Neural cell (in vitro differentiated cells): ENCODE measurements around the gene TMC1. TPM values are rescaled to one million over a fixed set of nuclear protein-coding genes. Genes with fewer than 3 reads are reported as not detected.

Experiments
- H2AFZ ChIP-seq: fragments of 200-600, 300-800 bp; sonication (generic), shearing (Covaris generic); 2 replicates; pipeline ENCODE4 v1.6.0; 2014; ENCODE audit warnings: low read depth, mild to moderate bottlenecking, antibody characterized with exemption, low read length, moderate library complexity
- H3F3A ChIP-seq: fragments of 200-600 bp; shearing (Covaris generic); 2 replicates; pipeline ENCODE4 v1.6.1; 2016; ENCODE audit warnings: mild to moderate bottlenecking, moderate library complexity, mixed read lengths, antibody characterized with exemption, low read length; ENCODE audit not compliant: insufficient read depth, poor library complexity, severe bottlenecking
- H3K27ac ChIP-seq: fragments of 200-600, 300-800 bp; sonication (generic), shearing (Covaris generic); 2 replicates; pipeline ENCODE4 v1.5.1; 2014; ENCODE audit warnings: mild to moderate bottlenecking, low read length, moderate library complexity
- H3K27me3 ChIP-seq: fragments of 300-800, 200-600 bp; sonication (generic), shearing (Covaris generic); 2 replicates; pipeline ENCODE4 v1.6.0; 2014; ENCODE audit warnings: mild to moderate bottlenecking, low read depth, low read length, moderate library complexity; ENCODE audit not compliant: insufficient read depth
- H3K36me3 ChIP-seq: fragments of 300-800, 200-600 bp; sonication (generic), shearing (Covaris generic); 2 replicates; pipeline ENCODE4 v1.5.1; 2014; ENCODE audit warnings: mild to moderate bottlenecking, antibody characterized with exemption, low read length, moderate library complexity; ENCODE audit not compliant: insufficient read depth
- H3K4me2 ChIP-seq: fragments of 300-800, 200-600 bp; sonication (generic), shearing (Covaris generic); 2 replicates; pipeline ENCODE4 v1.6.0; 2014; ENCODE audit warnings: mild to moderate bottlenecking, low read length
- H3K4me3 ChIP-seq: fragments of 300-800, 200-600 bp; sonication (generic), shearing (Covaris generic); 2 replicates; pipeline ENCODE4 v1.5.1; 2014; ENCODE audit warnings: mild to moderate bottlenecking, low read length, moderate library complexity
- H3K79me2 ChIP-seq: fragments of 200-600 bp; shearing (Covaris generic); replicated peaks from 2 replicates; pipeline ENCODE4 v1.6.0; 2014; ENCODE audit warnings: mild to moderate bottlenecking, low read length, moderate library complexity; ENCODE audit not compliant: insufficient read depth
- H3K9ac ChIP-seq: fragments of 300-800, 200-600 bp; sonication (generic), shearing (Covaris generic); 2 replicates; pipeline ENCODE4 v1.6.1; 2016; ENCODE audit warnings: mild to moderate bottlenecking, low read length, mixed read lengths
- H3K9me2 ChIP-seq: fragments of 200-600 bp; shearing (Covaris generic); 2 replicates; pipeline ENCODE4 v1.6.1; 2016; ENCODE audit warnings: mild to moderate bottlenecking, low read length, mixed read lengths; ENCODE audit not compliant: insufficient read depth
- H3K9me3 ChIP-seq: fragments of 200-600, 300-800 bp; sonication (generic), shearing (Covaris generic); 2 replicates; pipeline ENCODE4 v1.6.1; 2016; ENCODE audit warnings: mild to moderate bottlenecking, mixed run types, low read length, moderate library complexity, mixed read lengths
- H4K20me1 ChIP-seq: fragments of 200-600 bp; shearing (Covaris generic); 2 replicates; pipeline ENCODE4 v1.6.1; 2016; ENCODE audit warnings: mild to moderate bottlenecking, mixed run types; ENCODE audit not compliant: insufficient read depth
- CTCF ChIP-seq: fragments of 450-650 bp; IDR thresholded peaks from 2 replicates; pipeline ENCODE4 v1.5.1; 2014; ENCODE audit warnings: antibody characterized with exemption, mild to moderate bottlenecking, moderate library complexity; ENCODE audit not compliant: poor library complexity, severe bottlenecking
- EP300 ChIP-seq: fragments of 450-650 bp; conservative IDR thresholded peaks from 2 replicates; pipeline ENCODE4 v1.6.1; 2014; ENCODE audit warnings: antibody characterized with exemption, mild to moderate bottlenecking, moderate library complexity; ENCODE audit not compliant: poor library complexity, severe bottlenecking
- EZH2 ChIP-seq: fragments of 200-600, 300-800 bp; shearing (Covaris generic), sonication (generic); IDR thresholded peaks from 2 replicates; pipeline ENCODE4 v1.6.1; 2014; ENCODE audit warnings: antibody characterized with exemption, low read length, borderline replicate concordance, mild to moderate bottlenecking; ENCODE audit not compliant: insufficient read depth, poor library complexity, severe bottlenecking
- MXI1 ChIP-seq: fragments of 450-650 bp; conservative IDR thresholded peaks from 2 replicates; pipeline ENCODE4 v1.6.1; 2014; ENCODE audit warnings: antibody characterized with exemption, mild to moderate bottlenecking; ENCODE audit not compliant: poor library complexity, severe bottlenecking
- POLR2AphosphoS5 ChIP-seq: IDR thresholded peaks from 2 replicates; pipeline ENCODE4 v1.6.1; 2012
- RAD21 ChIP-seq: fragments of 450-650 bp; conservative IDR thresholded peaks from 2 replicates; pipeline ENCODE4 v1.6.1; 2014; ENCODE audit warnings: antibody characterized with exemption, mild to moderate bottlenecking, moderate library complexity
- REST ChIP-seq: IDR thresholded peaks from 2 replicates; pipeline ENCODE4 v1.6.1; 2012; ENCODE audit warnings: borderline replicate concordance
- SMC3 ChIP-seq: fragments of 450-650 bp; conservative IDR thresholded peaks from 2 replicates; pipeline ENCODE4 v1.6.1; 2014; ENCODE audit warnings: antibody characterized with exemption, mild to moderate bottlenecking, moderate library complexity; ENCODE audit not compliant: poor library complexity
- TAF1 ChIP-seq: IDR thresholded peaks from 2 replicates; pipeline ENCODE4 v1.6.1; 2012; ENCODE audit warnings: low read depth
- polyA plus RNA-seq: library from polyadenylated mRNA; depleted of rRNA; stranded (reverse); fragments of >200 nt; gene quantifications from 2 replicates; pipeline ENCODE4 v1.2.3, GENCODE V29; 2014

The TMC1 gene
- polyA plus RNA-seq, 1 donor from 2014 or later: not detected

- Histone ChIP-seq H3K36me3 (no peaks in the 10 kb centered on the region), H3K79me2 (no peaks in the 10 kb centered on the region), H3K4me2 (no peak overlapping the region), H3K27ac (no peak overlapping the region), H3K27me3 (no peaks in the 10 kb centered on the region), H4K20me1 (no peaks in the 10 kb centered on the region), H3K9ac (no peak overlapping the region), H2AFZ (no peak overlapping the region), H3K9me2 (no peaks in the 10 kb centered on the region), H3F3A (no peaks in the 10 kb centered on the region), H3K9me3 (peaks cover 4% of the 10 kb centered on the region), H3K4me3 (no peak overlapping the region)
- TF ChIP-seq EP300 (no peak), POLR2AphosphoS5 (no peak), CTCF (no peak), SMC3 (no peak), REST (no peak), TAF1 (no peak), RAD21 (no peak), EZH2 (no peak)
These were observed 273.5 kb downstream of the TMC1 start for GRCh38 chr9:72794946-72795345.

GRCh38 chr9:72800328-72800994 is 279.1 kb downstream of the TMC1 start:
- Histone ChIP-seq H3K9ac (no peak overlapping the region), H3K79me2 (no peaks in the 10 kb centered on the region), H3K9me3 (peaks cover 6% of the 10 kb centered on the region), H3K27ac (no peak overlapping the region), H4K20me1 (no peaks in the 10 kb centered on the region), H3F3A (no peaks in the 10 kb centered on the region), H3K27me3 (no peaks in the 10 kb centered on the region), H3K36me3 (no peaks in the 10 kb centered on the region), H2AFZ (no peak overlapping the region), H3K4me3 (no peak overlapping the region), H3K4me2 (no peak overlapping the region), H3K9me2 (no peaks in the 10 kb centered on the region)
- TF ChIP-seq CTCF: no peak
- no peak for TF ChIP-seq RAD21
- TF ChIP-seq EZH2: no peak
- no peak for TF ChIP-seq SMC3
- no peak for TF ChIP-seq REST
- TF ChIP-seq POLR2AphosphoS5: no peak
- no peak for TF ChIP-seq MXI1
- TF ChIP-seq TAF1: no peak
